HepG2 (cell line): ENCODE data around the gene GABRR2.

Experiments used
- ATF1 ChIP-seq: IDR thresholded peaks from 2 replicates; pipeline ENCODE4 v1.6.1; 2016; ENCODE audit warnings: mild to moderate bottlenecking, control low read depth
- CEBPB ChIP-seq: IDR thresholded peaks from 2 replicates; pipeline ENCODE4 v1.6.1; 2011; ENCODE audit warnings: low read depth, low read length, improper control_type of control experiment, borderline replicate concordance
- CENPT ChIP-seq: sonication (generic); formaldehyde crosslinking; IDR thresholded peaks from 2 replicates; pipeline ENCODE4 v1.8.0; 2022; ENCODE audit warnings: low read depth, mild to moderate bottlenecking, moderate library complexity, missing genetic modification reagents
- IRF2 ChIP-seq: IDR thresholded peaks from 2 replicates; pipeline ENCODE4 v1.6.1; 2018; ENCODE audit warnings: missing genetic modification reagents, missing compliant biosample characterization
- SNRNP70 ChIP-seq: fragments of 200-400 bp; formaldehyde crosslinking; IDR thresholded peaks from 2 replicates; pipeline ENCODE4 v1.6.1; 2017; ENCODE audit warnings: mild to moderate bottlenecking, low read depth, low read length, moderate library complexity
- ZNF572 ChIP-seq: sonication (generic); formaldehyde crosslinking; IDR thresholded peaks from 2 replicates; pipeline ENCODE4 v1.5.1; 2020; ENCODE audit warnings: mild to moderate bottlenecking, missing genetic modification reagents
- ZNF703 ChIP-seq: sonication (generic); formaldehyde crosslinking; IDR thresholded peaks from 2 replicates; pipeline ENCODE4 v1.5.1; 2020; ENCODE audit warnings: missing genetic modification reagents, mild to moderate bottlenecking, moderate library complexity, borderline replicate concordance
- TF ChIP-seq, protein P1 (sequence below), 2 experiments: sonication (generic) in 1 of 2; formaldehyde crosslinking in 1 of 2; IDR thresholded peaks; 2 replicates each; pipeline versions ENCODE4 v1.4.0 to v1.6.1; 2016 to 2020; ENCODE audit warnings: borderline replicate concordance in 1 of 2, low read depth in 1 of 2, mild to moderate bottlenecking in 1 of 2, missing genetic modification reagents in 1 of 2

DNA sequence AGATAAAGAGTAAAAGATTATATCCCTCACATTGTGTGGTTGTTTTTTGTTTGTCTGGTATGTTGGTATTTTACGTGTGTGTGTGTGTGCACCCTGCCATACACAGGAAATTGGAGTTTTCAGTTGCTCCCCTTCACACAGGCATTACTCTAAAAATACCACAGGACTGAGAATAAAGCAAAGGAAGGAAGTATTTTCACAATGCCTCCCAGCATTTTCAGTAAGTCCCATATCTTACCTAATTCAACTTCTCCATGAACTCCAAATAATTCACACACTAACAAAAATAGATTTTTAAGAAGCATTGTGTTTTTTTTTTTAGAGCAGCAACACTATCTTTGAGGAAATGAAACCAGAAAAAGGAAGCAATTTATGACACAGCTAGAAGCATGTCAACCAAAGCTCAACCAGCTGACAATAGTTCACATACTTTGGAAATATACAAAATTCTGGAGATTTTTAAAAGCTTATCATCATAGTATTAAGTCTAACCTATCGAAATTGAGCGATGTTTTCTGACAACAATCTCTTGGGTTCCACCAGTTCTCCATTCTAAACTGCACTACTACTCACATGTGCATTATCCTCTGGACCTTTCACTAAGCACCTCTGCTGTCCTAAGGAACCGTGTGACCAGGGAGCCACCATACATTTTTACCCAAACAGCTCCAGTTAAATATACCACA lies 35.3 kb upstream of the GABRR2 start:
- TF ChIP-seq SNRNP70 = no peak
- TF ChIP-seq ZNF572 (CRISPR knock-in tag) = no peak
- no peak for TF ChIP-seq CENPT (CRISPR knock-in tag)
- TF ChIP-seq CEBPB = no peak
- TF ChIP-seq, protein P1, sequence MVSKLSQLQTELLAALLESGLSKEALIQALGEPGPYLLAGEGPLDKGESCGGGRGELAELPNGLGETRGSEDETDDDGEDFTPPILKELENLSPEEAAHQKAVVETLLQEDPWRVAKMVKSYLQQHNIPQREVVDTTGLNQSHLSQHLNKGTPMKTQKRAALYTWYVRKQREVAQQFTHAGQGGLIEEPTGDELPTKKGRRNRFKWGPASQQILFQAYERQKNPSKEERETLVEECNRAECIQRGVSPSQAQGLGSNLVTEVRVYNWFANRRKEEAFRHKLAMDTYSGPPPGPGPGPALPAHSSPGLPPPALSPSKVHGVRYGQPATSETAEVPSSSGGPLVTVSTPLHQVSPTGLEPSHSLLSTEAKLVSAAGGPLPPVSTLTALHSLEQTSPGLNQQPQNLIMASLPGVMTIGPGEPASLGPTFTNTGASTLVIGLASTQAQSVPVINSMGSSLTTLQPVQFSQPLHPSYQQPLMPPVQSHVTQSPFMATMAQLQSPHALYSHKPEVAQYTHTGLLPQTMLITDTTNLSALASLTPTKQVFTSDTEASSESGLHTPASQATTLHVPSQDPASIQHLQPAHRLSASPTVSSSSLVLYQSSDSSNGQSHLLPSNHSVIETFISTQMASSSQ (IDR thresholded peaks at IDR 0.05; ENCODE audit: low read depth) = no peak
- TF ChIP-seq, protein P1 (CRISPR knock-in tag; IDR thresholded peaks at IDR 0.05; ENCODE audit: borderline replicate concordance) = no peak
- no peak for TF ChIP-seq ZNF703 (CRISPR knock-in tag)
- no peak for TF ChIP-seq ATF1
- no peak for TF ChIP-seq IRF2
